ENCODE measurements around the gene PAN3. TPM values are rescaled to one million over a fixed set of nuclear protein-coding genes. Genes with fewer than 3 reads are reported as not detected.

Gene PAN3, protein sequence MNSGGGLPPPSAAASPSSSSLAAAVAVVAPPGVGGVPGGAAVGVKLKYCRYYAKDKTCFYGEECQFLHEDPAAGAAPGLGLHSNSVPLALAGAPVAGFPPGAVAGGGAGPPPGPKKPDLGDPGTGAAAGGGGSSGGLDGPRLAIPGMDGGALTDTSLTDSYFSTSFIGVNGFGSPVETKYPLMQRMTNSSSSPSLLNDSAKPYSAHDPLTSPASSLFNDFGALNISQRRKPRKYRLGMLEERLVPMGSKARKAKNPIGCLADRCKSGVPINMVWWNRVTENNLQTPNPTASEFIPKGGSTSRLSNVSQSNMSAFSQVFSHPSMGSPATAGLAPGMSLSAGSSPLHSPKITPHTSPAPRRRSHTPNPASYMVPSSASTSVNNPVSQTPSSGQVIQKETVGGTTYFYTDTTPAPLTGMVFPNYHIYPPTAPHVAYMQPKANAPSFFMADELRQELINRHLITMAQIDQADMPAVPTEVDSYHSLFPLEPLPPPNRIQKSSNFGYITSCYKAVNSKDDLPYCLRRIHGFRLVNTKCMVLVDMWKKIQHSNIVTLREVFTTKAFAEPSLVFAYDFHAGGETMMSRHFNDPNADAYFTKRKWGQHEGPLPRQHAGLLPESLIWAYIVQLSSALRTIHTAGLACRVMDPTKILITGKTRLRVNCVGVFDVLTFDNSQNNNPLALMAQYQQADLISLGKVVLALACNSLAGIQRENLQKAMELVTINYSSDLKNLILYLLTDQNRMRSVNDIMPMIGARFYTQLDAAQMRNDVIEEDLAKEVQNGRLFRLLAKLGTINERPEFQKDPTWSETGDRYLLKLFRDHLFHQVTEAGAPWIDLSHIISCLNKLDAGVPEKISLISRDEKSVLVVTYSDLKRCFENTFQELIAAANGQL
- total RNA-seq = 33.6 and 34.0 TPM in 2 replicates
- long read RNA-seq, partial matches to known transcripts = 3 of 5 reads
- long read RNA-seq, other reads (novel, unspliced or antisense) = 2 of 5 reads

DNA sequence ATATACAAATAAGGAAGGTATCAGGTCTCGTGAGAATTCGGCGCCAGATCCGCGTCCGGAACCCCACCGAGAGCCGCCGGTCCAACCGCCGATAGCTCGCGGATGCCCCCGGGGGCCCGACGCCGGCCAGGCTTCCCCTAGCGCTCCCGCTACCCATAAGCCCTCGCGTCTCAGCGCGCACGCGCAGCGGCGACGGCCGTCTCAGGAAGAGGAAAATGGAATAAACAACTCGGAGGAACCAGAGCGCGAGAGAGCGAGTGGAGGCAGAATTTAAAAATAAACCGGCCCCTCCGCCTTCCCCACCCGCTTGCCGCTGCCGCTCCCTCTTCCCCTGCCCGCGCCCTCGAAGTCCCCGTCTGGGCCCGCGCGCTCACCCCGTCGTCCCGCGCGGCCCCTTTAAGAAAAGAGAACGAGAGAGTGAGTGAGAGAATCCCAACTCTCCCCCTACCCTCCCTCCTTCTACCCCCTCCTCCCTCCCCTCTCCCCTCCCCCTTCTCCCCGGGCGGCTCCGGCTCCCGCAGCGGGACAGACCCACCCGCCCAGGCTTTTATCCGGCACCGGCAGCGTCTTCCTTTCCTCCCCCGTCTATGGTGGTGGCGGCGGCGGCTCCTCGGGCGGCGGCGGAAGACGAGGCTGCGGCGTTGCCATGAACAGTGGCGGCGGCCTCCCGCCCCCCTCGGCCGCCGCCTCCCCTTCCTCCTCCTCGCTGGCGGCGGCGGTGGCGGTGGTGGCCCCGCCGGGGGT, at the start of gene PAN3:
TSS of gene PAN3 (plus strand) at position 534 of the 744 bp plus-strand sequence. CDS start at position 647, 113 bp downstream.
- no peaks in the 10 kb centered on the region for H3K27me3 Mint-ChIP-seq (ENCODE audit: low read depth)
- DNase-seq (ENCODE audit: low read depth, low spot score) = peak; percentile 88
- TF ChIP-seq, protein P1, sequence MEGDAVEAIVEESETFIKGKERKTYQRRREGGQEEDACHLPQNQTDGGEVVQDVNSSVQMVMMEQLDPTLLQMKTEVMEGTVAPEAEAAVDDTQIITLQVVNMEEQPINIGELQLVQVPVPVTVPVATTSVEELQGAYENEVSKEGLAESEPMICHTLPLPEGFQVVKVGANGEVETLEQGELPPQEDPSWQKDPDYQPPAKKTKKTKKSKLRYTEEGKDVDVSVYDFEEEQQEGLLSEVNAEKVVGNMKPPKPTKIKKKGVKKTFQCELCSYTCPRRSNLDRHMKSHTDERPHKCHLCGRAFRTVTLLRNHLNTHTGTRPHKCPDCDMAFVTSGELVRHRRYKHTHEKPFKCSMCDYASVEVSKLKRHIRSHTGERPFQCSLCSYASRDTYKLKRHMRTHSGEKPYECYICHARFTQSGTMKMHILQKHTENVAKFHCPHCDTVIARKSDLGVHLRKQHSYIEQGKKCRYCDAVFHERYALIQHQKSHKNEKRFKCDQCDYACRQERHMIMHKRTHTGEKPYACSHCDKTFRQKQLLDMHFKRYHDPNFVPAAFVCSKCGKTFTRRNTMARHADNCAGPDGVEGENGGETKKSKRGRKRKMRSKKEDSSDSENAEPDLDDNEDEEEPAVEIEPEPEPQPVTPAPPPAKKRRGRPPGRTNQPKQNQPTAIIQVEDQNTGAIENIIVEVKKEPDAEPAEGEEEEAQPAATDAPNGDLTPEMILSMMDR (conservative IDR thresholded peaks at IDR 0.05) = no peak
- H3K9me3 Mint-ChIP-seq = no peaks in the 10 kb centered on the region
- H3K27ac Mint-ChIP-seq (ENCODE audit: unreplicated experiment) = peak within 1 kb of the TSS; percentile 99
- peak within 1 kb of the TSS; percentile 98 for H3K4me3 Mint-ChIP-seq
- peaks cover 37% of the 10 kb centered on the region for H3K4me1 Mint-ChIP-seq
- H3K36me3 Mint-ChIP-seq (ENCODE audit: low read depth) = no peaks in the 10 kb centered on the region

DNA sequence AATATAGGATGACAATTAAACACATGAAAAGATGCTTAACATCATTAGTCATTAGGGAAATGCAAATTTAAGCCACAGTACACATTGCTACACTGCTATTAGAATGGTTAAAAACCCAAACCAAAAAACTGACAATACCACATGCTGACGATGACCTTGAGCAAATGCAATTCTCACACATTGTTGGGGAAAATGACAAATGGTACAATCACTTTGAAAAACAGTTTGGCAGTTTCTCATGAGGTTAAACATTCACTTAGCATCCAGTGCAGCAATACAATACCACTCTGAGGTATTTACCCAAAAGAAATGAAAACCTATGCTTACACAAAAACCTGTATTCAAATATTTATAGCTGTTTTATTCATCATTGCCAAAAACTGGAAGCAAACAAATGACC, 49.3 kb upstream of the PAN3 start:
- no peaks in the 10 kb centered on the region for H3K36me3 Mint-ChIP-seq (ENCODE audit: low read depth)
- H3K4me1 Mint-ChIP-seq = no peaks in the 10 kb centered on the region
- TF ChIP-seq, protein P1 (conservative IDR thresholded peaks at IDR 0.05) = no peak
- DNase-seq (ENCODE audit: low read depth, low spot score) = no peak
- H3K27me3 Mint-ChIP-seq (ENCODE audit: low read depth) = peaks cover 41% of the 10 kb centered on the region
- no peaks in the 10 kb centered on the region for H3K9me3 Mint-ChIP-seq
- no peak overlapping the region for H3K4me3 Mint-ChIP-seq
- no peak overlapping the region for H3K27ac Mint-ChIP-seq (ENCODE audit: unreplicated experiment)

DNA sequence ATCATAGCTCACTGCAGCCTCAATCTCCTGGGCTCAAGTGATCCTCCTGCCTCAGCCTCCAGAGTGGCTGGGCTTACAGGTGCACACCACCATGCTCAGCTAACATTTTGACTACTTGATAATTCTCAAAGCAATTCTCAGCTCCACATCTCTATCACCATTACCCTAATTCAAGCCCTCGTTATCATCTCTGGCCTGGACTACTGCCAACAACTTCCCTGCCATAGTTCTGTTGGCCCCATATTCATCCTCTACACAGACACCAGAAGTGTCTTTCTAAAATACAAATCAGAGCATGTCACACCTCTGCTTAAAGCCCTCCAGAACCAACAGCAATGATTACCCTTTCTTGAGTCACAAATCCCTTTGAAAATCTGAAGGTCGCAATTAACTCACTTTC, 45.9 kb upstream of the PAN3 start:
- no peak for DNase-seq (ENCODE audit: low read depth, low spot score)
- Mint-ChIP-seq H3K27me3 (ENCODE audit: low read depth) (peaks cover 60% of the 10 kb centered on the region), H3K36me3 (ENCODE audit: low read depth) (no peaks in the 10 kb centered on the region), H3K4me3 (no peak overlapping the region), H3K4me1 (no peaks in the 10 kb centered on the region), H3K27ac (ENCODE audit: unreplicated experiment) (no peak overlapping the region), H3K9me3 (no peaks in the 10 kb centered on the region)
- TF ChIP-seq, protein P1 (conservative IDR thresholded peaks at IDR 0.05) = no peak

DNA sequence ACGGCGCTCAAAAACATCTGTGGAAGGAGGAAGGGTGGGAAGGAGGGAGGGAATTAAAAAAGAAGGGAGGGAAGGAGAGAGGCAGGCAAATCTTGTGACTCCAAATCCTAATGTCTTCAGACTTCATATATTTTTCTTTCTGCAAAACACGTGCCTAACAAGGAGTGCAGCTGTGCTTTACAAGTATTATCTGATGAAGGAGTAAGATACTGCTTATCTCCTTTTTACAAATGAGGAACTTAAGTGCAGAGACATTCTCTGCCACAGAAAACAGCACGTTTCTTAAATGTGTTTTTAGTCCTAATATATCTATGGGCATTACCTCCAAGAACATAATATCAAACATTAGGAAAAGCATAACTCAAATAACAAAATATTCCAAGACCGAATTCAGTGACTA, 44.5 kb upstream of the PAN3 start:
- peaks cover 2% of the 10 kb centered on the region for H3K36me3 Mint-ChIP-seq (ENCODE audit: low read depth)
- H3K27me3 Mint-ChIP-seq (ENCODE audit: low read depth) = peaks cover 69% of the 10 kb centered on the region
- TF ChIP-seq, protein P1 (conservative IDR thresholded peaks at IDR 0.05) = no peak
- H3K9me3 Mint-ChIP-seq = no peaks in the 10 kb centered on the region
- no peak for DNase-seq (ENCODE audit: low read depth, low spot score)
- H3K27ac Mint-ChIP-seq (ENCODE audit: unreplicated experiment) = no peak overlapping the region
- H3K4me1 Mint-ChIP-seq = no peaks in the 10 kb centered on the region
- no peak overlapping the region for H3K4me3 Mint-ChIP-seq

DNA sequence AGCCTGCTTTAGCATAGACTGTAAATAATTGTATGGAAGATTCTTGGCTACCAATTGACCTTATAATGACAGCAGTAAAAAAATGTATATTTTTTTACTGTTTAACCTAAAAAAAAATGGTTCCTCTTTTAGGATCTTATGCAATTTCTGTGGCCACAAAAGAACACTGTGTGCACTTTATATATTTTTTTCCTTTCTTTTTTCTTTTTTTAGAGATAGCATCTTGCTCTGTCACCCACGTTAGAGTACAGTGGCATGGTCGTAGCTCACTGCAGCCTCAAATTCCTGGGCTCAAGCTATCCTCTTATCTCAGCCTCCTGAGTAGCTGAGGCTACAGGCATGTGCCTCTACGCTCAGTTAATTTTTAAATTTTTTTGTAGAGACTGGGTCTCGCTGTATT, 44.0 kb upstream of the PAN3 start:
- peaks cover 73% of the 10 kb centered on the region for H3K27me3 Mint-ChIP-seq (ENCODE audit: low read depth)
- H3K9me3 Mint-ChIP-seq = no peaks in the 10 kb centered on the region
- TF ChIP-seq, protein P1 (conservative IDR thresholded peaks at IDR 0.05) = no peak
- H3K27ac Mint-ChIP-seq (ENCODE audit: unreplicated experiment) = no peak overlapping the region
- H3K4me3 Mint-ChIP-seq = no peak overlapping the region
- DNase-seq (ENCODE audit: low read depth, low spot score) = no peak
- H3K36me3 Mint-ChIP-seq (ENCODE audit: low read depth) = peaks cover 3% of the 10 kb centered on the region
- H3K4me1 Mint-ChIP-seq = no peaks in the 10 kb centered on the region

Data from neural crest cell (in vitro differentiated cells).